Stimulated activated CD8-positive, alpha-beta memory T cell treated with anti-CD3 and anti-CD28 coated beads, Interleukin-15, amount 100 ng/mL, for 48 hours (primary cell): ENCODE data around the gene MX1.

ENCODE experiments used
- DNase-seq, 2 donors: peaks; one replicate each; pipeline ENCODE4 v3.0.0-alpha.2; 2020; ENCODE audit warnings: low read depth in 2 of 2

The MX1 gene

GRCh38 chr21:41460578-41461527, 34.8 kb downstream of the MX1 start:
- DNase-seq = peak; percentile 15 to 17

- no peak for DNase-seq
These were observed 39.2 kb downstream of the MX1 start for GRCh38 chr21:41465176-41465781.

GRCh38 chr21:41466024-41466820, 40.2 kb downstream of the MX1 start:
- DNase-seq = no peak

- no peak for DNase-seq
These were observed 44.0 kb downstream of the MX1 start for GRCh38 chr21:41470054-41470453.

- no peak for DNase-seq
These were observed 46.9 kb downstream of the MX1 start for GRCh38 chr21:41472753-41473548.

GRCh38 chr21:41475714-41476420, 49.8 kb downstream of the MX1 start:
- DNase-seq = no peak

- DNase-seq = no peak
These were observed 51.7 kb downstream of the MX1 start for GRCh38 chr21:41477641-41478318.

GRCh38 chr21:41478319-41479177, 52.5 kb downstream of the MX1 start:
- DNase-seq = no peak

- no peak for DNase-seq
These were observed 53.6 kb downstream of the MX1 start for GRCh38 chr21:41479686-41480085.

- no peak for DNase-seq
These were observed 54.1 kb downstream of the MX1 start for GRCh38 chr21:41480086-41480690.

GRCh38 chr21:41481191-41481590, 55.2 kb downstream of the MX1 start:
- DNase-seq = no peak

- DNase-seq = no peak
These were observed 56.3 kb downstream of the MX1 start for GRCh38 chr21:41482301-41482700.

GRCh38 chr21:41482980-41483379, 56.9 kb downstream of the MX1 start:
- DNase-seq = no peak

- no peak for DNase-seq
These were observed 57.4 kb downstream of the MX1 start for GRCh38 chr21:41483415-41483814.

- DNase-seq = no peak
These were observed 57.9 kb downstream of the MX1 start for GRCh38 chr21:41483973-41484372.

- no peak for DNase-seq
These were observed 61.0 kb downstream of the MX1 start for GRCh38 chr21:41487082-41487481.

- no peak for DNase-seq
These were observed 62.0 kb downstream of the MX1 start for GRCh38 chr21:41488080-41488479.

GRCh38 chr21:41489329-41489728, 63.3 kb downstream of the MX1 start:
- no peak for DNase-seq

GRCh38 chr21:41490330-41490729, 64.3 kb downstream of the MX1 start:
- DNase-seq = no peak
